HEK293 (cell line): ENCODE results near the gene NME1.

Experiments used
- CTCF ChIA-PET: fragments of 350-600 bp; formaldehyde crosslinking; extraction: SDS; loops from one replicate; lab custom pipeline; 2021; ENCODE audit warnings: antibody characterized with exemption; lab: Yijun Ruan, JAX
- POLR2A ChIA-PET: fragments of 300-600 bp; formaldehyde crosslinking; extraction: SDS; loops from one replicate; lab custom pipeline; 2020; ENCODE audit warnings: antibody characterized with exemption, inconsistent platforms; lab: Yijun Ruan, JAX
- H3K27ac ChIP-seq: fragments of 200-500 bp; sonication (Bioruptor generic); 2 replicates; pipeline ENCODE4 v1.5.1; 2014; ENCODE audit warnings: low read depth, low read length, control low read depth, inconsistent platforms; ENCODE audit errors: extremely low read depth
- H3K36me3 ChIP-seq, 2 experiments: fragments of 200-500 bp in 1 of 2; sonication (Bioruptor generic) in 1 of 2; 1 replicate in 1 of 2; 2 replicates in 1 of 2; pipeline ENCODE4 v1.5.1; 2014 to 2017; ENCODE audit warnings: inconsistent platforms in 2 of 2, low read length in 2 of 2; ENCODE audit not compliant: control insufficient read depth in 2 of 2, insufficient read depth in 1 of 2
- H3K4me1 ChIP-seq: fragments of 200-500 bp; sonication (Bioruptor generic); 2 replicates; pipeline ENCODE4 v1.5.1; 2014; ENCODE audit warnings: mild to moderate bottlenecking, low read length, inconsistent platforms; ENCODE audit not compliant: control insufficient read depth, insufficient read depth
- H3K4me3 ChIP-seq: 2 replicates; pipeline ENCODE4 v1.5.1; 2011; ENCODE audit warnings: low read depth, mild to moderate bottlenecking, control low read depth, low read length, moderate library complexity
- H3K9me3 ChIP-seq: fragments of 200-500 bp; sonication (Bioruptor generic); 2 replicates; pipeline ENCODE4 v1.5.1; 2014; ENCODE audit warnings: low read depth, low read length, inconsistent platforms; ENCODE audit not compliant: control insufficient read depth, insufficient read depth
- ATF2 ChIP-seq: fragments of 450-650 bp; formaldehyde crosslinking; IDR thresholded peaks from 2 replicates; pipeline ENCODE4 v1.5.1; 2016; ENCODE audit warnings: missing biosample characterization, missing genetic modification characterization, low read depth
- BCL6B ChIP-seq: fragments of 450-650 bp; formaldehyde crosslinking; IDR thresholded peaks from 2 replicates; pipeline ENCODE4 v1.5.1; 2017; ENCODE audit warnings: missing biosample characterization, missing genetic modification characterization
- ELK4 ChIP-seq: IDR thresholded peaks from 2 replicates; pipeline ENCODE4 v1.6.1; 2011; ENCODE audit warnings: mild to moderate bottlenecking, low read depth, low read length, borderline replicate concordance
- GFI1B ChIP-seq: fragments of 450-650 bp; formaldehyde crosslinking; IDR thresholded peaks from 2 replicates; pipeline ENCODE4 v1.5.1; 2016; ENCODE audit warnings: missing biosample characterization, missing genetic modification characterization
- IKZF3 ChIP-seq: fragments of 450-650 bp; IDR thresholded peaks from 2 replicates; pipeline ENCODE4 v1.5.0; 2018; ENCODE audit warnings: missing biosample characterization, mild to moderate bottlenecking, missing genetic modification characterization, moderate library complexity
- INSM2 ChIP-seq: fragments of 450-650 bp; formaldehyde crosslinking; IDR thresholded peaks from 2 replicates; pipeline ENCODE4 v1.5.1; 2016; ENCODE audit warnings: missing biosample characterization, missing genetic modification characterization
- PRDM1 ChIP-seq: fragments of 450-650 bp; formaldehyde crosslinking; IDR thresholded peaks from 2 replicates; pipeline ENCODE4; 2016; ENCODE audit warnings: missing biosample characterization, missing genetic modification characterization
- TCF7L2 ChIP-seq: IDR thresholded peaks from 2 replicates; pipeline ENCODE4 v1.6.1; 2011; ENCODE audit warnings: low read depth, mild to moderate bottlenecking, inconsistent platforms, low read length, moderate library complexity, borderline replicate concordance
- ZBTB11 ChIP-seq: fragments of 450-650 bp; formaldehyde crosslinking; conservative IDR thresholded peaks from 2 replicates; pipeline ENCODE4 v1.5.1; 2016; ENCODE audit warnings: low read depth, missing biosample characterization, missing genetic modification characterization
- ZBTB21 ChIP-seq: fragments of 450-650 bp; formaldehyde crosslinking; IDR thresholded peaks from 2 replicates; pipeline ENCODE4 v1.5.1; 2017; ENCODE audit warnings: missing biosample characterization, missing genetic modification characterization
- ZBTB26 ChIP-seq: fragments of 450-650 bp; formaldehyde crosslinking; optimal IDR thresholded peaks from 2 replicates; pipeline ENCODE3; 2016; ENCODE audit warnings: missing biosample characterization, mild to moderate bottlenecking, missing genetic modification characterization
- ZNF280D ChIP-seq: fragments of 450-650 bp; formaldehyde crosslinking; IDR thresholded peaks from 2 replicates; pipeline ENCODE4 v1.5.1; 2016; ENCODE audit warnings: missing biosample characterization, missing genetic modification characterization
- ZNF362 ChIP-seq: fragments of 450-650 bp; formaldehyde crosslinking; IDR thresholded peaks from 2 replicates; pipeline ENCODE4 v1.5.1; 2016; ENCODE audit warnings: missing biosample characterization, missing genetic modification characterization
- ZNF416 ChIP-seq: fragments of 450-650 bp; formaldehyde crosslinking; IDR thresholded peaks from 2 replicates; pipeline ENCODE4 v1.5.1; 2016; ENCODE audit warnings: missing biosample characterization, missing genetic modification characterization
- ZNF530 ChIP-seq: fragments of 450-650 bp; formaldehyde crosslinking; IDR thresholded peaks from 2 replicates; pipeline ENCODE4 v1.5.1; 2016; ENCODE audit warnings: low read depth, missing biosample characterization, missing genetic modification characterization
- ZNF664 ChIP-seq: fragments of 450-650 bp; formaldehyde crosslinking; IDR thresholded peaks from 2 replicates; pipeline ENCODE4 v1.5.1; 2016; ENCODE audit warnings: missing biosample characterization, missing genetic modification characterization
- ZNF707 ChIP-seq: fragments of 450-650 bp; formaldehyde crosslinking; IDR thresholded peaks from 2 replicates; pipeline ENCODE4 v1.5.1; 2016; ENCODE audit warnings: missing biosample characterization, missing genetic modification characterization
- ZNF777 ChIP-seq: fragments of 450-650 bp; formaldehyde crosslinking; IDR thresholded peaks from 2 replicates; pipeline ENCODE4 v1.5.1; 2017; ENCODE audit warnings: missing biosample characterization, missing genetic modification characterization, borderline replicate concordance
- ZSCAN23 ChIP-seq: fragments of 450-650 bp; formaldehyde crosslinking; IDR thresholded peaks from 2 replicates; pipeline ENCODE4 v1.5.1; 2016; ENCODE audit warnings: missing biosample characterization, missing genetic modification characterization
- ZSCAN5A ChIP-seq: fragments of 450-650 bp; formaldehyde crosslinking; IDR thresholded peaks from 2 replicates; pipeline ENCODE4 v1.5.1; 2016; ENCODE audit warnings: missing biosample characterization, missing genetic modification characterization

The NME1 gene

GRCh38 chr17:51152766-51153209, 571 bp upstream of the NME1 start:
- ChIA-PET POLR2A (interaction anchor here (0.6 to 3.8 kb wide), 12 partner anchors 13 to 445 kb away, joined by 3 to 36 read pairs (median 4); partner anchors contain the start of genes ANKRD40, NME2, SPAG9 and TOB1), CTCF (interaction anchor here (0.5 to 3.8 kb wide), 36 partner anchors 9 to 1235 kb away, joined by 3 to 107 read pairs (median 5); partner anchors contain the start of genes NME2, SPAG9 and UTP18)
- H3K27ac ChIP-seq, result peak overlapping the region; percentile 45
- no peaks in the 10 kb centered on the region for H3K9me3 ChIP-seq
- peak overlapping the region; percentile 39 for H3K4me3 ChIP-seq
- H3K4me1 ChIP-seq, result peaks cover 4% of the 10 kb centered on the region; the same call in 1 of the 2 replicates
- peaks cover 16 to 25% of the 10 kb centered on the region in 2 experiments for H3K36me3 ChIP-seq
- TF ChIP-seq ZSCAN5A (tag by site-specific recombination) (no peak), ZNF777 (tag by site-specific recombination) (no peak), ZNF664 (tag by site-specific recombination) (peak; percentile 89), INSM2 (tag by site-specific recombination) (no peak), ZBTB21 (tag by site-specific recombination) (peak; percentile 87), ZNF416 (tag by site-specific recombination) (no peak), PRDM1 (tag by site-specific recombination) (0 out of 2 replicates have a peak, but pooled peaks have one; percentile 52), ZNF280D (tag by site-specific recombination) (no peak), GFI1B (tag by site-specific recombination) (peak; percentile 59; the same call in 1 of the 2 replicates), ZSCAN23 (peak; percentile 6; the same call in 1 of the 2 replicates), IKZF3 (0 out of 2 replicates have a peak, but pooled peaks have one; percentile 22), ZBTB26 (tag by site-specific recombination) (no peak), ZNF707 (tag by site-specific recombination) (no peak), TCF7L2 (no peak), ATF2 (tag by site-specific recombination) (peak; percentile 97), ZNF362 (tag by site-specific recombination) (peak; percentile 81; the same call in 1 of the 2 replicates), ZBTB11 (tag by site-specific recombination) (no peak), BCL6B (tag by site-specific recombination) (0 out of 2 replicates have a peak, but pooled peaks have one; percentile 48), ELK4 (no peak), ZNF530 (tag by site-specific recombination) (no peak)
